ENCODE results near the gene SMARCA4.
A peak's percentile ranks its signal among the peaks of the same experiment; 100 is the strongest.
"Not testable (repeated sequence)": the region's sequence is repeated elsewhere in the genome, so short reads cannot be mapped to it uniquely, and the experiment has no call there.

Gene SMARCA4

DNA sequence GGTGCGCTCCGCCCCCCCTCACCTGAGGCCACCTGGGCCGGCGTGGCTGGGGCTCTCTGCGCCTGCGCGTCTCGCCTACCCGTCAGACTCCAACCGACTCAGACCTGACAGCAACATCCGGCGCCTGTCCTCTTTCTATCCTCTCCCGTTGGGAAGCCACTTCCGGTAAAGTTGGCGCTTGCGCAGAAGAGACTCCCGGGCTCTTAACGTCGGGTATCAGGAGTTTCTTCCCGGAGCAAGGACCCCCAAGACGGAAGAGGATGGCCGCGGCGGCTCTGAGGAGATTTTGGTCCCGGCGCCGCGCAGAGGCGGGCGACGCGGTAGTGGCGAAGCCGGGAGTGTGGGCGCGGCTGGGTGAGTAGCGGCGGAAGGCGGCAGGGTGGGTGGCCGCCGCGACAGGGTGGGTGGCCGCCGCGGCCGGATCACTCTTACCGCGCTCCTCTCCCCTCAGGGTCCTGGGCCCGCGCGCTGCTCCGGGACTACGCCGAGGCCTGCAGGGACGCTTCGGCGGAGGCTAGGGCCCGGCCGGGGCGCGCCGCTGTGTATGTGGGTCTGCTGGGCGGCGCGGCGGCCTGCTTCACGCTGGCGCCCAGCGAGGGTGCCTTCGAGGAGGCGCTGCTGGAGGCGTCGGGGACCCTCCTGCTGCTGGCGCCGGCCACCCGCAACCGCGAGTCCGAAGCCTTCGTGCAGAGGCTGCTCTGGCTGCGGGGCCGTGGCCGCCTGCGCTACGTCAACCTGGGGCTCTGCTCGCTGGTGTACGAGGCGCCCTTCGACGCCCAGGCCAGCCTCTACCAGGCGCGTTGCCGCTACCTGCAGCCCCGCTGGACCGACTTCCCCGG lies 32.0 kb upstream of the SMARCA4 start, which contains the start of the genes TIMM29 and YIPF2:
TIMM29 (plus strand) TSS at position 249 of the 839 bp plus-strand sequence; CDS start at position 261, 12 bp downstream.
YIPF2 (minus strand) TSS at position 77 of the 839 bp plus-strand sequence. CDS start 229 bp downstream, outside the sequence.
- DNase-seq (ENCODE audit: low spot score): peak; percentile 97

DNA sequence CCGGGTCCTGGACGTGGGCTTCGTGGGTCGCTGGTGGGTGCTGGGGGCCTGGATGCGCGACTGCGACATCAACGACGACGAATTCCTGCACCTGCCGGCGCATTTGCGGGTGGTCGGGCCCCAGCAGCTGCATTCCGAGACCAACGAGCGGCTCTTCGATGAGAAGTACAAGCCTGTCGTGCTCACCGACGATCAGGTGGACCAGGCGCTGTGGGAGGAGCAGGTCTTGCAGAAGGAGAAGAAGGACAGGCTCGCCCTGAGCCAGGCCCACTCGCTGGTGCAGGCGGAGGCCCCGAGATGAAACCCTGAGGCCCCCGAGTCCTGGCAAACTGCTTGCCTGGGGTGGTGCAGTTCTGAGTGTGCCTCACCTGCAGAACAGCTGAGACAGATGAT lies 31.4 kb upstream of the SMARCA4 start:
- no peak for DNase-seq (ENCODE audit: low spot score)

DNA sequence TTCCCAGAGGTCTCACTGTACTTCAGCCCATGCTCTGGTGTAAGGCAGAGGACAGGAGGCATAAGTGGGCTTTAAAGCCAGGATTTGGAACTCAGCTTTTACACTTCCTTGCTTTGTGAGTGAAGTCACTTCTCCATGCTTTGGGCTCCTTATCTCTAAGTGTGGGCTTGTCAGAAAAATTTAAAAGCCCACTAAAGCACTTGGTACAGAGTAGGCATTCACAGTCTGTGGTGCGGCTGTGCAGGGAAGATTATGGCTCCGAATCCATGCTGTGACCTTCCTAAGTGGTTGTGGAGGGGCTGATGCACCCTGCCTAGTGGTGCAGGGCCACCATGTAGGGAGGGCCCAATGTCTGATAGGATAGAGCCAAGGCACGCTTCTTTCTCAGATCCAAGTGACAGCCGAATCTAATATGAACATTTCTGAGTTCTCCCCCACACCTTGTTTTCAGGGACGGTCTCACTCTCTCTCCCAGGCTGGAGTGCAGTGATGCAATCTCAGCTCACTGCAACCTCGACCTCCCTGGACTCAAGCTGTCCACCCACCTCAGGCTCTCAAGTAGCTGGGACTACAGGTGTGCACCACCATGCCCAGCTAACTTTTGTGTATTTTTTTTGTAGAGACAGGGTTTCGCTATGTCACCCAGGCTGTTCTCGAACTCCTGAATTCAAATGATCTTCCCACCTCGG lies 25.3 kb upstream of the SMARCA4 start:
- DNase-seq (ENCODE audit: low spot score): no peak

DNA sequence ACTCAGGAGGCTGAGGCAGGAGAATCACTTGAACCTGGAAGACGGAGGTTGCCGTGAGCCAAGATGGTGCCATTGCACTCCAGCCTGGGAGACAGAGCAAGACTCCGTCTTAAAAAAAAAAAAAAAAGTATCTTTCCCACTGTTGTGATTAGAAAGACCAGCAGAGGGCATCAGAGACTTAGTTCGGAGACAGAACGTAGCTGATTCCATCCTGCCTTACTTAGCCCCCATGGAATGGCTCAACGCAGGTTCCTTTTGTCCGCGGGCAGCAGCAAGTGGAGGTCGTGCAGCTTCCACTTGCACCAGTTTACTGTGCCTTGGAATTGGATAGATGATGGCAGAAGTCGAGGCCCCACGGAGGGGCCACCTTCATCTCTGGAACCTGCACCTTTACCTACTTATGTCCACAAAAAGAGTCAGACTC lies 24.2 kb upstream of the SMARCA4 start:
- DNase-seq (ENCODE audit: low spot score): peak; percentile 64

DNA sequence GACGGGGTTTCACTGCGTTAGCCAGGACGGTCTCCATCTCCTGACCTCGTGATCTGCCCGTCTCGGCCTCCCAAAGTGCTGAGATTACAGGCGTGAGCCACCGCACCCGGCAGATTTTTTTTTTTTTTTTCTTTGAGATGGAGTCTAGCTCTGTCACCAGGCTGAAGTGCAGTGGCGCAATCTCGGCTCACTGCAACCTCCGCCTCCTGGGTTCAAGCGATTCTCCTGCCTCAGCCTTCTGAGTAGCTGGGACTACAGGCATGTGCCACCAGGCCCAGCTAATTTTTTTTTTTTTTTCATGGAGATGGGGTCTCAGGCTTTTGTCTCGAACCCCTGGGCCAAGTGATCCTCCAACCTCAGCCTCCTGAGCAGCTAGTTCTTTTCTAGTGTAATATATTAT lies 19.2 kb upstream of the SMARCA4 start:
- DNase-seq (ENCODE audit: low spot score): not testable (repeated sequence)

DNA sequence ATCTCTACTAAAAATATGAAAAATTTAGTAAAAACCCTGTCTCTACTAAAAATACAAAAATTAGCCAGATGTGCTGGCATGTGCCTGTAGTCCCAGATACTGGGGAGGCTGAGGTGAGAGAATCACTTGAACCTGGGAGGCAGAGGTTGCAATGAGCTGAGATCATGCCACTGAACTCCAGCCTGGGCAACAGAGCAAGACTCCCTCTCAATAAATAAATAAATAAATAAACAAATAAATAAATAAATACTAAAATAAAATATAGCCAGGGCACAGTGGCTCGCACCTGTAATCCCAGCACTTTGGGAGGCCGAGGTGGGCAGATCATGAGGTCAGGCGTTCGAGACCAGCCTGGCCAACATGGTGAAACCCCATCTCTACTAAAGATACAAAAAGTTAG lies 17.4 kb upstream of the SMARCA4 start:
- not testable (repeated sequence) for DNase-seq (ENCODE audit: low spot score)

DNA sequence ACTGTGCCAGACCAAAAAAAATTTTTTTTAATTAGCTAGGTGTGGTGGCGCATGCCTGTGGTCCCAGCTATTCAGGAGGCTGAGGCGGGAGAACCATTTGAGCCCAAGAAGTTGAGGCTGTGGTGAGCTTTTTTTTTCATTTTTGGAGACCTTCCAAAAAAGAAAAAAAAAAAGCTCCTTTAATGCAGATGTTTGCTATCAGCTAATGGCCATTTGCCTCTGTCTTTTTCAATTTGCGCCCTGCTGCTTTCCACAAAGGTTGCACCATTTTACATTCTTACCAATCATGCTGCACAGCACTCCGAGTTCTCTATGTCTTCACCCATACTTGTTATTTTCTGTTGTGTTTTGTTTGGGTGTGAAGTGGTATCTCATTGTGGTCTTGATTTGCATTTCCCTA lies 15.6 kb upstream of the SMARCA4 start:
- no peak for DNase-seq (ENCODE audit: low spot score)

DNA sequence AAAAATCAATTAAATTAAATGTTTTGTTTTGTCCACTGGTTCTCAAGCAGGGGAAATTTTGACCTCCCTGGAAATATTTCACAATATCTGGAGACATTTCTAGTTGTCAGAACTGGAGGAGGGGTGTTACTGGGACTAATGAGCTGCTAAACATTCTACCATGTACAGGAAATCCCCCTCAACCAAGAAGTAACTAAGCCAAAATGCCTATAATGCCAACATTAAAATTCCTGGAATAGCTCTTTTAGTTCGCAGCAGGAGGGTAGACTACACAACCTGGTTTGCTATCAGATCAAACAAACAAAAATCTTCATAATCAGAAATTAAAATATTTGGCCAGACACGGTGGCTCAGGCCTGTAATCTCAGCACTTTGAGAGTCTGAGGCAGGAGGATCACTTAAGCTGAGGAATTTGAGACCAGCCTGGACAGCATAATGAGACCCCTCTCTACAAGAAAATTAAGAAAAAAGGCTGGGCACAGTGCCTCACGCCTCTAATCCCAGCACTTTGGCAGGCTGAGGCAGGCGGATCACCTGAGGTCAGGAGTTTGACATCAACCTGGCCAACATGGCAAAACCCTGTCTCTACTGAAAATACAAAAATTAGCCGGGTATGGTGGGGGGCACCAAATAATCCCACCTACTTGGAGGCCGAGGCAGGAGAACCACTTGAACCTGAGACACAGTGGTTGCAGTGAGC lies 13.7 kb upstream of the SMARCA4 start:
- no peak for DNase-seq (ENCODE audit: low spot score)

DNA sequence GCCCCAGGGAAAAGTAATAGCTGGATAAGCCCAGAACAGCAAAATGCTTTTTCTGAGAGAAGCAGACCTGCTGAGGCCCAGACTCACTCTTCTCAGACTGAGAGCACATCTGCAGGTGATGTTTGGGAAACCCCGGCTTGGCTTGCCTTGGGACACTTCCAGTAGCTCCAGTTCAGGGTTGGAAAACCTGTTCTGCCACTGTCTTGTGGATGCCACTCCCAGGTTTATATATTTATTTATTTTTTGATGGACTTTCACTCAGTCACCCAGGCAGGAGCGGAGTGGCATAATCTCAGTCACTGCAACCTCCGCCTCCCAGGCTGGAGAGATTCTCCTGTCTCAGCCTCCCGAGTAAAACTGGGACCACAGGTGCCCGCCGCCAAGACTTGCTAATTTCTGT lies 8.0 kb upstream of the SMARCA4 start:
- no peak for DNase-seq (ENCODE audit: low spot score)

DNA sequence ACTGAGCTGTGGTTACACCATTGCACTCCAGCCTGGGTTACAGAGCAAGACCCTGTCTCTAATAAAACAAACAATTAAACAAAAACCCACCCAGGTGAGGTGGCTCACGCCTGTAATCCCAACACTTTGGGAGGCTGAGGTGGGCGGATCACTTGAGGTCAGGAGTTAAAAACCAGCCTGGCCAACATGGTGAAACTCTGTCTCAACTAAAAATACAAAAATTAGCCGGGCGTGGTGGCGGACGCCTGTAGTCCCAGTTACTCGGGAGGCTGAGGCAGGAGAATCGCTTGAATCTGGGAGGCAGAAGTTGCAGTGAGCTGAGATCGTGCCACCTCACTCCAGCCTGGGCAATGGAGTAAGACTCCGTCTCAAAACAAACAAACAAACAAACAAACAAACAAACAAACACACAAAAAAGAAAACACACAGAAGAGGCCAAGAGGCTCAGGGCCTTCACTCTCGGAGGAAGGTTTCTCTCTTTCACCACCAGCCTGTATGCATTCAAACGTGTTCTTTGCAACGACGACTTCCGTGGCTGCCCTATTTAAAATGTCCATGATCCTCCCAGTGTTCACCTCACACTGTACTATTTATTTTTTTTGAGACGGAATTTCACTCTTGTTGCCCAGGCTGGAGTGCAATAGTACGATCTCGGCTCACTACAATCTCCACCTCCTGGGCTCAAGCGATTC lies 1.4 kb upstream of the SMARCA4 start:
- not testable (repeated sequence) for DNase-seq (ENCODE audit: low spot score)

DNA sequence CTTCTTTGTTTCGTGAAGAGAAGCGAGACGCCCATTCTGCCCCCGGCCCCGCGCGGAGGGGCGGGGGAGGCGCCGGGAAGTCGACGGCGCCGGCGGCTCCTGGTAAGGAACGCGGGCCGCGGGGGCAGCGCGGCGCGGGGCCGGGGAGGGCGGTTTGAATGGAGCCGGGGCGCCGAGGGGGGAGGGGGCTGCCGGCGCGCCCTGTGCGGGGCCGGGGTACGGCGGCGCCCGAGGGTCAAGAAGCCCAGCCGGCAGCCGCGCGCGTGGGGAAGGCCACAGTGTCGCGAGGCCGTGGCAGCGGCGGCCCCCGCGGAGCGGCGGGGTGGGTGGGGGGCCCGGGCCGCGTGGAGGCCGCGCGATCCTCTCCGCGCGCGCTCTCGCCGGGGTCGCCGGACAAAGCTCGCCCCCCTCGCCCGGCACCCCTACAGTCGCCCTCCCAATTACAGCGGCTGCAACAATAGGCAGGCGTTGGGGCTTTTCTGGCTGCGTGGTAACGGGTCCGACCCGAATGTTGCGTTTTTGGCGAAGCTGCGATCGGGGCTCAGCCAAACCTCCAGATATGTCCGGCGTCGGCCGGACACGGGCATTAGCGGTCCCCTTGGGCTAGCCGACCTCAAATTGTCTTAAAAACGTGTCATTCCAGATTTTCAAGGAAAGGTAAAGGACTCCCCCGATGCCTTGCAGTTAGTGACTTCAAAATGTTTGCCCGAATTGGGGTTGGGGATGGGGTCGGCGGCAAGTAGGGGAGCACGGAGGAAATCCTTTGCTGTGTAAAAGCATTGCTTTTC lies 437 bp downstream of the SMARCA4 start:
- no peak for DNase-seq (ENCODE audit: low spot score)

DNA sequence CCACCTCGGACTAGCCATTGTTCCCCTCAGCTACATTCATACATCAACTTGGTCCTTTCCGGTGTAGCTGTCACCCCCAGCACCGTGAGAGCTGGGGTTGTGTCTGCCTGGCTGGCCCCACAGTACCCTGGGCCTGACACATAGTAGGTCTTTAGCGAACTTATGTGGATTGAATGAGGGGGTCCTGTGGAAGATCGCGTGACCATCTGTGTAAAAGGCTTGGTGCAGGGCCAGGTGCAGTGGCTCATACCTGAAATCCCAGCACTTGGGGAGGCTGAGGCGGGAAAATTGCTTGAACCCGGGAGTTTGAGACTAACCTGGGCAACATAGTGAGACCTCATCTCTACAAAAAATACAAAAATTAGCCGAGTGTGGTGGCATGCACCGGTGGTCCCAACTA lies 2.0 kb downstream of the SMARCA4 start:
- DNase-seq (ENCODE audit: low spot score): no peak

DNA sequence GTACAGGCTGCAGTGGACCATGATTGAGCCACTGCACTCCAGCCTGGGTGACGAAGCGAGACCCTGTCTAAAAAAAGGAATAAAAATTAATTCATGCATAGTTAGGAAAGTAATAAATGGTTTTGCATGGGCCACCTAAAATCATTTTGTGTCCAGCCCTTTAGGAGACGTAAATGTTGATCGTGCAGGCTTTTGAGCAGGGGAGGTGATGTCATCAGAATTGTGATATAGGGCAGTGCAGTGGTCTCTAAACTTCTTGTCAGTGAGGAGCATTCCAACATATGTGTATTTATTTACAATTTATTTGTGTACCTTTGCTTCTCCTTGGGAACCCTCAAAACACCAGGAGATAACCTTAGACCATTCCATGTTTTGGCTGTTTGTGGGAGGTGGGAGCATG lies 3.0 kb downstream of the SMARCA4 start:
- no peak for DNase-seq (ENCODE audit: low spot score)

DNA sequence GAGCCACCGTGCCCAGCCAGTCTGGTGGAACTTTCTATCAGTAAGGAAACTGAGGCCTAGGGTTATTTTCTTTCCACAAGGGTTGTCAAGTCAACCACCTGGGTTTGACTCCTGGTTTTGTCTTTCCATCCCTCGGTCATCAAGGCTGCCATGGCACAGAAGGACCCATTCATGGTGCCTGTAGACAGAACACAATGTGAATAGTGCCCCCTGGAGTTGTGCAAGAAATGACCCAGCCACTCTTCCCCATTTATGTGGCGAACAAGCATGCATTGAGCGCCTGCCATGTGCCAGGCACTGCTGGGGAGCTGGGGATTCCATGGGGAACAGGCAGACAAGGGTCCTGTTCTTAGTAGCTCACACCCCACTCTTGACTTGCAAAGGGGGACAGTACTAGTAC lies 4.1 kb downstream of the SMARCA4 start:
- DNase-seq (ENCODE audit: low spot score): no peak

DNA sequence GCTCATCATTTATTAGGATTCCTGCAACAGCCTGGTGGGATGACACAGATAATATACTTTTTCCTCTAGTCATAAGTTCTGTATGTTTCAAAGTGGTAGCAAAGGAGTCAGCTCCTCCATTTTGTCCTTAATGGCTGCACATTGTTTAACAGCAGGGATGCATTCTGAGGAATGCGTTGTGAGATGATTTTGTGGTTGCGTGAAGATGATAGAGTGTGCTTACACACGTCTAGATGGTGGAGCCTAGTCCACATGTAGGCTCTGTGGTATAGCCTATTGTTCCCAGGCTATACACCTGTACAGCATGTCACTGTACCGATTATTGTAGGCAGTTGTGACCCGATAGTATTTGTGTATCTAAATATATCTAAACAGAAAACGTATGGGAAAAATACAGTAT lies 4.6 kb downstream of the SMARCA4 start:
- no peak for DNase-seq (ENCODE audit: low spot score)

DNA sequence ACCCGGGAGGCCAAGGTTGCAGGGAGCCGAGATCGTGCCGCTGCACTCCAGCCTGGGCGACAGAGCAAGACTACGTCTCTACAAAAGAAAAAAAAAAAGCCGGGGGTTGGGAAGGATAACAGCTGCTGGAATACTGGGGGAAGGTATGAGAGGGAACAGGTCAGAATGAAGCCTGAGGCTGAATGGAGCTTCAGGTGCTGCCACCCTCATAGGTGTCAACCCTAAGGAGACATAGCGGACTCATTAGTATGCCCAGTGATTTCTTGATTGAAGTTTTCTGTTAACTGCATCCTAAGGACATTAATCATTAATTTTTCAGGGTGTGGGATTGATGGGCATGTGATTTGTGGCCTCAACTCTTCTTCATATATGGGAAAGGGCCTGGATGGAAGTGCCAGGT lies 6.0 kb downstream of the SMARCA4 start:
- DNase-seq (ENCODE audit: low spot score): no peak

DNA sequence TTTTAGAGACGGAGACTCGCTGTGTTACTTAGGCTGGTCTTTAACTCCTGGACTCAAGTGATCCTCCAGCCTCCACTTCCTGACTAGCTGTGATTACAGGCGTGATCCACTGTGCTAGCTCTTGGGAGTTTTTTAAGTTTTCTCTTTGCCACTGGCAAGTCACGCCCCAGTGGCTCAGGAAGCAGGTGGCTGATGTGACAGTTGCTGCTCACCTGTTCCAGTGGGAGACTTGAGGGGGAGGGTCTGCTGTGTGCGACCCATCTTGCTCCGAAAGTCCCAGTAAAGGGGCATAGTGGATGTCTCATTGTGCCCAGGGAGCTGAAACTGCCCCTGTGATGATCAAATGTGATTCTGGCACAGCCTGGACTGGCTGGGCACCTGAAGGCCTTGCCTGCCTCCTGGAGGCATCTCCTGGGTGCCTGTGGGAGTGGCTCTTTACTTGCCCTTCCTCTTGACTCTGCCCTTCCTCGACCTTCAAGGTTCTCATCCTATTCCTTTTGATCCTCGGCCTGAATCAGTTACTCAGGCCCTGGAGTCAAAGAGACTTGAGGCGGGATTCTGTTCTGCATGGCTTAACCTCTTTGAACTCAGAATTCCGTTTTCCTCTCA lies 7.8 kb downstream of the SMARCA4 start:
- no peak for DNase-seq (ENCODE audit: low spot score)

DNA sequence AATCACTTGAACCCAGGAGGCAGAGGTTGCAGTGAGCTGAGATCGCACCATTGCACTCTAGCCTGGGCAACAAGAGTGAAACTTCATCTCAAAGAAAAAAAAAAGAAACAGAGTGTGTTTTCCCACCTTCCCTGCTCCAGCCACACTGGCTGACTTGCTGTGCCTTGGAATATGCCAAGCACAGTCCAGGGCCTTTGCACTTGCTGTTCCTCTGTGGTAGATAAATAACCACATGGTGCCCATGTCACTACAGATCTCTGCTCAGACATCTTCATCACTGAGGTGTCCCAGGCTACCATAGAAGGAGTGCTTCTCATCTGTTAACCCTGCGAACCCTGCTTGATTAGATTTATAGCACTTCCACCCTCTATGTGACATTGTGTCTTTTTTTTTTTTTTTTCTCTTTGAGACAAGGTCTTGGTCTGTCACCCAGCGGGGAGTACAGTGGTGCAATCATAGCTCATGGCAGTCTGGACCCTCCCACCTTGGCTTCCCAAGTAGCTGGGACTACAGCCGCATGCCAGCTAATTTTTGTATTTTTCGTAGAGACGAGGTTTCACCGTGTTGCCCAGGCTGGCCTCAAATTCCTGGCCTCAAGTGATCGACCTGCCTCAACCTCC lies 10.4 kb downstream of the SMARCA4 start:
- no peak for DNase-seq (ENCODE audit: low spot score)

DNA sequence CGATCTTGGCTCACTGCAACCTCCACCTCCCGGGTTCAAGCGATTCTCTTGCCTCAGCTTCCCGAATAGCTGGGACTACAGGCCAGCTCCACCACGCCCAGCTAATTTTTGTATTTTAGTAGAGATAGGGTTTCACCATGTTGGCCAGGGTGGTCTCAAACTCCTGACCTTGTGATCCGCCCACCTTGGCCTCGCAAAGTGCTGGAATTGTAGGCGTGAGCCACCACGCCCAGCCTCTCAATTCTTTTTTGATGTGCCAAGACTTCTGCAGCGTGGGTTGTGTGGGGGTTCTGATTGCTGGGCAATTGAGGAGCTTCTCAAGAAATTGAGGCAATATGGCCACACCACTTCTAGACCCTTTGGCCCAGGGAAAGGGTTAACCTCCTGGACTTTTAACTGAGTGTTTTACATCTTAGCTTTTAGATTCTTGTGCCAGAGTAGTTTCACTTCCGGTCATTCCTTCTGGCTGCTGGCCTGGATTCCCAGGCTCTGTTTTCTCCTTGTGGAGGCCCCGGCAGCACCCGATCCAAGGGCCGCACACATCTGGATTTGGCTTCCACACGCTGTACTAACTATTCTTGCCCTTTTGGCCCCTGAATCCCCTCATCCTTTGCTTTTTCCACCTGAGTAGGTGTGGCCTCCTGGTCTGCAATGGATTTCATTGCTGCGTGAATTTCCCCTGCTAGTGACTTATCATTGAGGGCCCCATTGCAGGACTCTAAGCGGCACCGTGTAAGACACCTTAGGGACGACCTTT lies 14.7 kb downstream of the SMARCA4 start:
- DNase-seq (ENCODE audit: low spot score): no peak
